Activated T-cell treated with anti-CD3 and anti-CD28 coated beads for 4 hours (primary cell): ENCODE results near the gene NPBWR2.

ENCODE experiments used
- DNase-seq: peaks from one replicate; pipeline ENCODE4 v3.0.0-alpha.2; 2020

NPBWR2 gene

GRCh38 chr20:64116541-64117431, 9.4 kb upstream of the NPBWR2 start:
- no peak for DNase-seq

- DNase-seq = no peak
These were observed 8.7 kb upstream of the NPBWR2 start for GRCh38 chr20:64116016-64116415.

GRCh38 chr20:64115171-64115911, 8.0 kb upstream of the NPBWR2 start:
- no peak for DNase-seq

- no peak for DNase-seq
These were observed 7.1 kb upstream of the NPBWR2 start for GRCh38 chr20:64114356-64114971.

GRCh38 chr20:64113796-64114355, 6.5 kb upstream of the NPBWR2 start:
- DNase-seq = no peak

- no peak for DNase-seq
These were observed 6.0 kb upstream of the NPBWR2 start for GRCh38 chr20:64113444-64113775.

GRCh38 chr20:64112691-64113443, 5.5 kb upstream of the NPBWR2 start:
- DNase-seq = no peak

- no peak for DNase-seq
These were observed 4.7 kb upstream of the NPBWR2 start for GRCh38 chr20:64111841-64112641.

GRCh38 chr20:64110411-64111068, 3.2 kb upstream of the NPBWR2 start:
- DNase-seq = no peak

GRCh38 chr20:64109831-64110391, 2.5 kb upstream of the NPBWR2 start:
- no peak for DNase-seq

GRCh38 chr20:64108731-64109681, 1.6 kb upstream of the NPBWR2 start:
- DNase-seq = no peak

GRCh38 chr20:64107736-64108457, 532 bp upstream of the NPBWR2 start:
- no peak for DNase-seq

GRCh38 chr20:64106435-64106961, 867 bp downstream of the NPBWR2 start:
- DNase-seq = no peak

GRCh38 chr20:64105846-64106434, 1.4 kb downstream of the NPBWR2 start:
- DNase-seq = no peak

GRCh38 chr20:64104667-64105451, 2.5 kb downstream of the NPBWR2 start:
- no peak for DNase-seq

- DNase-seq = no peak
These were observed 3.3 kb downstream of the NPBWR2 start for GRCh38 chr20:64103871-64104666.
